Loucy (cell line): ENCODE results near the gene DIRAS1.

Experiments
- CTCF ChIP-seq: fragments of 200-600 bp; sonication (generic); conservative IDR thresholded peaks from 2 replicates; pipeline ENCODE4 v1.5.1; 2014; ENCODE audit warnings: mild to moderate bottlenecking, antibody characterized with exemption, low read length
- EZH2phosphoT487 ChIP-seq: fragments of 200-600 bp; IDR thresholded peaks from 2 replicates; pipeline ENCODE4 v1.6.1; 2018; ENCODE audit warnings: antibody characterized with exemption, mild to moderate bottlenecking, moderate library complexity, borderline replicate concordance

GRCh38 chr19:2732883-2733282 is 11.7 kb upstream of the DIRAS1 start:
- TF ChIP-seq CTCF (no peak), EZH2phosphoT487 (no peak)
